RWPE2 (cell line): ENCODE measurements around the gene JUP.

Source experiments
- ATAC-seq: fragments of 200-7000 bp; cut with Tn5 transposase; 3 replicates; pipeline ENCODE4 v1.9.1; 2021; ENCODE audit warnings: low read depth
- DNase-seq: peaks from one replicate; pipeline ENCODE4 v3.0.0-alpha.2; 2020; ENCODE audit warnings: low spot score
- H3K27ac ChIP-seq: fragments of 450-650 bp; 2 replicates; pipeline ENCODE4 v1.5.1; 2017; ENCODE audit warnings: mild to moderate bottlenecking; ENCODE audit not compliant: poor library complexity, severe bottlenecking
- H3K27me3 ChIP-seq: fragments of 250-450 bp; sonication (Bioruptor Pico); 2 replicates; pipeline ENCODE4 v1.5.1; 2021; ENCODE audit warnings: mild to moderate bottlenecking, moderate library complexity; ENCODE audit not compliant: insufficient read depth, poor library complexity, severe bottlenecking
- H3K36me3 ChIP-seq: fragments of 250-450 bp; sonication (Bioruptor Pico); 2 replicates; pipeline ENCODE4 v1.5.1; 2020; ENCODE audit warnings: low read depth, mild to moderate bottlenecking, moderate library complexity
- H3K4me1 ChIP-seq: fragments of 250-450 bp; sonication (Bioruptor Pico); 2 replicates; pipeline ENCODE4 v1.5.1; 2021; ENCODE audit warnings: mild to moderate bottlenecking, moderate library complexity; ENCODE audit not compliant: insufficient read depth, poor library complexity, severe bottlenecking
- H3K4me3 ChIP-seq: fragments of 250-450 bp; sonication (Bioruptor Pico); 2 replicates; pipeline ENCODE4 v1.5.1; 2021; ENCODE audit warnings: mild to moderate bottlenecking, moderate library complexity; ENCODE audit not compliant: severe bottlenecking
- H3K9me3 ChIP-seq: fragments of 250-450 bp; sonication (Bioruptor Pico); 2 replicates; pipeline ENCODE4 v1.5.1; 2021; ENCODE audit warnings: mild to moderate bottlenecking, moderate library complexity; ENCODE audit not compliant: severe bottlenecking
- TF ChIP-seq, protein P1 (sequence below): fragments of 450-650 bp; IDR thresholded peaks from one replicate; pipeline ENCODE4 v1.5.1; 2017; ENCODE audit warnings: mild to moderate bottlenecking, moderate library complexity; ENCODE audit not compliant: poor library complexity, severe bottlenecking

The JUP gene

DNA sequence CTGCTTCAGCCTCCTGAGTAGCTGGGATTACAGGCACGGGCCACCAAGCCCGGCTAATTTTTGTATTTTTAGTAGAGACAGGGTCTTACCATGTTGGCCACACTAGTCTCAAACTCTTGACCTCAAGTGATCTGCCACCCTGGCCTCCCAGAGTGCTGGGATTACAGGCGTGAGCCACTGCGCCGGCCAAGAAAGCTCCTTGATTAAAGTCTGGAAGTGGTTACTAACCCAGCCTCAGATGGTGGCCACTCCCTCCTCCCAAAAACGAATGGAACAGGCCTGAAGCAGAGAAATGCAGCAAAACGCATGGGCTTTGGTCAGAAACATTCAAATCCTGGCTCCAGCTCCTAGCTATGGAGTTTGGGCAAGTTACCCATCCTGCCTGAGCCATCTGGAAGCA, 37.6 kb upstream of the JUP start:
- no peaks in the 10 kb centered on the region for H3K27me3 ChIP-seq
- ATAC-seq (no peak), DNase-seq (no peak)
- H3K27ac ChIP-seq: no peak overlapping the region
- no peak overlapping the region for H3K4me3 ChIP-seq
- H3K4me1 ChIP-seq: no peaks in the 10 kb centered on the region
- no peaks in the 10 kb centered on the region for H3K9me3 ChIP-seq
- TF ChIP-seq, protein P1, sequence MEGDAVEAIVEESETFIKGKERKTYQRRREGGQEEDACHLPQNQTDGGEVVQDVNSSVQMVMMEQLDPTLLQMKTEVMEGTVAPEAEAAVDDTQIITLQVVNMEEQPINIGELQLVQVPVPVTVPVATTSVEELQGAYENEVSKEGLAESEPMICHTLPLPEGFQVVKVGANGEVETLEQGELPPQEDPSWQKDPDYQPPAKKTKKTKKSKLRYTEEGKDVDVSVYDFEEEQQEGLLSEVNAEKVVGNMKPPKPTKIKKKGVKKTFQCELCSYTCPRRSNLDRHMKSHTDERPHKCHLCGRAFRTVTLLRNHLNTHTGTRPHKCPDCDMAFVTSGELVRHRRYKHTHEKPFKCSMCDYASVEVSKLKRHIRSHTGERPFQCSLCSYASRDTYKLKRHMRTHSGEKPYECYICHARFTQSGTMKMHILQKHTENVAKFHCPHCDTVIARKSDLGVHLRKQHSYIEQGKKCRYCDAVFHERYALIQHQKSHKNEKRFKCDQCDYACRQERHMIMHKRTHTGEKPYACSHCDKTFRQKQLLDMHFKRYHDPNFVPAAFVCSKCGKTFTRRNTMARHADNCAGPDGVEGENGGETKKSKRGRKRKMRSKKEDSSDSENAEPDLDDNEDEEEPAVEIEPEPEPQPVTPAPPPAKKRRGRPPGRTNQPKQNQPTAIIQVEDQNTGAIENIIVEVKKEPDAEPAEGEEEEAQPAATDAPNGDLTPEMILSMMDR: no peak
- H3K36me3 ChIP-seq: peaks cover 47% of the 10 kb centered on the region

DNA sequence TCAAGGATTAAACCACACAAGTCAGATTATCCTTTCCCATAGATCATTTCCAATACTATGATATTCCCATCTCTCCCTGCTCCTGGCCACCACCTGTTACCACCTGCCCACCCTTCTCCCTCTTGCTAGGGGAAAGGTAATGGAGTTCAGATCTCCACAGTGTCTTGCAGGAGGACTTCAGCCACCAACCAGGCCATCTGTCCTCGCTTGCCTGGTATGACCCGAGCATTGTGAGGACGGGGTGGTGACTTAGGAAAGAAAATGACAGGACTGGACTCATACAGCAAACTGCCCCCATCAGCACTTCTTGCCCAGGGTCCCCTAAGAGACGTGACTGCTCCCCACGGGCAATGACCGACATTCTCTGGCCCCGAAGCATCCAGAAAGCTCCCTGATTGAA, 37.1 kb upstream of the JUP start:
- H3K36me3 ChIP-seq: peaks cover 42% of the 10 kb centered on the region
- DNase-seq: no peak
- TF ChIP-seq, protein P1: no peak
- ATAC-seq: no peak
- H3K4me3 ChIP-seq: no peak overlapping the region
- H3K27ac ChIP-seq: no peak overlapping the region
- H3K9me3 ChIP-seq: no peaks in the 10 kb centered on the region
- no peaks in the 10 kb centered on the region for H3K4me1 ChIP-seq
- no peaks in the 10 kb centered on the region for H3K27me3 ChIP-seq

DNA sequence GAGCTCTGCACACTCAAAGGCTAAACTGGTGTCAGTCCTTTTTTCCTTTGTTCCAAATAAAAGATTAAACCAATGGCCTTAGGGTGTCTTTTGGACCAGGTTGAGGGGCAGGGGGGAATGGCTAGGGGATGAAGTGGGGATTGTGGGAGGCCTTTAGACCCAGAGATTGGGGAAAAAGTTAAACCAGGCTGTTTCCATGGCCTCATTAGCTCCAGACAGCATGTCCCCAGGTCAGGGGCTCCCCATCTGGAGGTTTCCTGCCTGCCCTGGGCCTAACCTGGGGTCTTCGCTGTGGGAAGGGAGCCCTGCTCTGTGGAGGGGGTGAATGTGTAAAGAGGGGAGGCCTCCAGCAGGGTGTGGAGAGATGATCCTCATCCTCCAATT, 36.6 kb upstream of the JUP start:
- Histone ChIP-seq H3K4me3 (no peak overlapping the region), H3K27ac (no peak overlapping the region), H3K36me3 (peaks cover 43% of the 10 kb centered on the region), H3K4me1 (no peaks in the 10 kb centered on the region), H3K27me3 (no peaks in the 10 kb centered on the region), H3K9me3 (no peaks in the 10 kb centered on the region)
- ATAC-seq: no peak
- TF ChIP-seq, protein P1: no peak
- no peak for DNase-seq

DNA sequence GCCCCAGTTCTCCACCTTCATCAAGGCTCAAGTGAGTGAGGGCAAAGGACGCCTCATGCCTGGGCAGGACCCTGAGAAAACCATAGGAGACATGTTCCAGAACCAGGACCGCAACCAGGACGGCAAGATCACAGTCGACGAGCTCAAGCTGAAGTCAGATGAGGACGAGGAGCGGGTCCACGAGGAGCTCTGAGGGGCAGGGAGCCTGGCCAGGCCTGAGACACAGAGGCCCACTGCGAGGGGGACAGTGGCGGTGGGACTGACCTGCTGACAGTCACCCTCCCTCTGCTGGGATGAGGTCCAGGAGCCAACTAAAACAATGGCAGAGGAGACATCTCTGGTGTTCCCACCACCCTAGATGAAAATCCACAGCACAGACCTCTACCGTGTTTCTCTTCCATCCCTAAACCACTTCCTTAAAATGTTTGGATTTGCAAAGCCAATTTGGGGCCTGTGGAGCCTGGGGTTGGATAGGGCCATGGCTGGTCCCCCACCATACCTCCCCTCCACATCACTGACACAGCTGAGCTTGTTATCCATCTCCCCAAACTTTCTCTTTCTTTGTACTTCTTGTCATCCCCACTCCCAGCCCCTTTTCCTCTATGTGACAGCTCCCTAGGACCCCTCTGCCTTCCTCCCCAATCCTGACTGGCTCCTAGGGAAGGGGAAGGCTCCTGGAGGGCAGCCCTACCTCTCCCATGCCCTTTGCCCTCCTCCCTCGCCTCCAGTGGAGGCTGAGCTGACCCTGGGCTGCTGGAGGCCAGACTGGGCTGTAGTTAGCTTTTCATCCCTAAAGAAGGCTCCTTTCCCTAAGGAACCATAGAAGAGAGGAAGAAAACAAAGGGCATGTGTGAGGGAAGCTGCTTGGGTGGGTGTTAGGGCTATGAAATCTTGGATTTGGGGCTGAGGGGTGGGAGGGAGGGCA, 36.0 kb upstream of the JUP start:
- ATAC-seq: 0 out of 3 replicates have a peak, but pooled peaks have one; percentile 3
- TF ChIP-seq, protein P1: no peak
- peaks cover 42% of the 10 kb centered on the region for H3K36me3 ChIP-seq

DNA sequence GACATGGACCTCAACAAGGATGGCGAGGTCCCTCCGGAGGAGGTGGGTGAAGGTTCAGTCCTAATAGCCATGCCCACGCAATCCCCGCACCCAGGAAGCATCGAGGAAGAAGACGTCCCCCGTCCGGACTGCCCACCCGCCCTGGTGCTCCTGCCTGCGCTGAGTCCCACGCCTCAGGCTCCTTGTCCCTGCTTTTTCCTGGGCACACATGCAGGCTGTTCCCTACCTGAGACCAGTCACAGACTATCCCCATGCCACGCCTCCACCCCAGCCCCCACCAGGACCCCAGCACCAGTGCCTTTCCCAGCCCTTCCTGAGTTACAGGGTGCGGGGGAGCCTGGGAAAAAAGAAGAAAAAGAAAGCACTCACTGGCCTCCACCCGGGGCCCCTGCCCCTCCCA, 35.3 kb upstream of the JUP start:
- no peak for DNase-seq
- no peaks in the 10 kb centered on the region for H3K27me3 ChIP-seq
- no peaks in the 10 kb centered on the region for H3K4me1 ChIP-seq
- no peaks in the 10 kb centered on the region for H3K9me3 ChIP-seq
- TF ChIP-seq, protein P1: no peak
- no peak; the same call in 2 of the 3 replicates for ATAC-seq
- H3K27ac ChIP-seq: no peak overlapping the region
- H3K4me3 ChIP-seq: no peak overlapping the region
- peaks cover 38% of the 10 kb centered on the region for H3K36me3 ChIP-seq

More for the DNA sequence above, 36.0 kb upstream of the JUP start:
- no peaks in the 10 kb centered on the region for H3K4me1 ChIP-seq
- DNase-seq: no peak
- no peaks in the 10 kb centered on the region for H3K27me3 ChIP-seq
- H3K27ac ChIP-seq: no peak overlapping the region
- H3K9me3 ChIP-seq: no peaks in the 10 kb centered on the region
- H3K4me3 ChIP-seq: no peak overlapping the region
